AG10803 (cell line): Measurements from ENCODE around the gene CDC42BPB.

Experiments
- DNase-seq: peaks from one replicate; pipeline ENCODE4 v3.0.0; 2010; ENCODE audit warnings: low read depth
- H3K4me3 ChIP-seq: 2 replicates; pipeline ENCODE4 v1.5.1; 2011; ENCODE audit warnings: mild to moderate bottlenecking, low read length, control low read depth
- CTCF ChIP-seq: conservative IDR thresholded peaks from 2 replicates; pipeline ENCODE4 v1.5.1; 2011; ENCODE audit warnings: mild to moderate bottlenecking, low read length, control low read depth, inconsistent platforms

Gene CDC42BPB

GRCh38 chr14:103097244-103097993 lies 40.1 kb upstream of the CDC42BPB start:
- no peak for DNase-seq

GRCh38 chr14:103096387-103096786 lies 39.0 kb upstream of the CDC42BPB start:
- DNase-seq, result no peak
- TF ChIP-seq CTCF, result no peak
- H3K4me3 ChIP-seq, result no peak overlapping the region

More at GRCh38 chr14:103097244-103097993, 40.1 kb upstream of the CDC42BPB start:
- H3K4me3 ChIP-seq, result no peak overlapping the region
- no peak for TF ChIP-seq CTCF

- DNase-seq, result no peak
These were observed 37.9 kb upstream of the CDC42BPB start for GRCh38 chr14:103095210-103095778.

GRCh38 chr14:103094406-103095209 lies 37.3 kb upstream of the CDC42BPB start, which contains the start of gene EXOC3L4:
Gene EXOC3L4 (plus strand): TSS chr14:103094725. CDS start chr14:103100220, 5,495 bp downstream.
- DNase-seq, result no peak
- no peak for TF ChIP-seq CTCF
- H3K4me3 ChIP-seq, result no peak within 1 kb of the TSS

More at GRCh38 chr14:103095210-103095778, 37.9 kb upstream of the CDC42BPB start:
- no peak for TF ChIP-seq CTCF
- no peak overlapping the region for H3K4me3 ChIP-seq

- no peak overlapping the region for H3K4me3 ChIP-seq
- no peak for TF ChIP-seq CTCF
- no peak for DNase-seq
These were observed 36.6 kb upstream of the CDC42BPB start for GRCh38 chr14:103093856-103094405.

- TF ChIP-seq CTCF, result no peak
- no peak for DNase-seq
- peak overlapping the region; percentile 36 for H3K4me3 ChIP-seq
These were observed 34.5 kb upstream of the CDC42BPB start for GRCh38 chr14:103091883-103092222.
